Breast epithelium (tissue), 3 donors: Measurements from ENCODE around the gene POMGNT1.
"Not testable (repeated sequence)": the region's sequence is repeated elsewhere in the genome, so short reads cannot be mapped to it uniquely, and the experiment has no call there.

Experiments used
- POLR2A ChIP-seq: fragments of 450-650 bp; IDR thresholded peaks from one replicate; pipeline ENCODE4 v1.6.1; 2016; ENCODE audit warnings: antibody characterized with exemption, mild to moderate bottlenecking, moderate library complexity
- TF ChIP-seq, protein P1 (sequence below), 3 donors: fragments of 450-650 bp; IDR thresholded peaks; one replicate each; pipeline ENCODE4 v1.5.1; 2016 to 2017; ENCODE audit warnings: antibody characterized with exemption in 3 of 3, mild to moderate bottlenecking in 3 of 3, moderate library complexity in 3 of 3

DNA sequence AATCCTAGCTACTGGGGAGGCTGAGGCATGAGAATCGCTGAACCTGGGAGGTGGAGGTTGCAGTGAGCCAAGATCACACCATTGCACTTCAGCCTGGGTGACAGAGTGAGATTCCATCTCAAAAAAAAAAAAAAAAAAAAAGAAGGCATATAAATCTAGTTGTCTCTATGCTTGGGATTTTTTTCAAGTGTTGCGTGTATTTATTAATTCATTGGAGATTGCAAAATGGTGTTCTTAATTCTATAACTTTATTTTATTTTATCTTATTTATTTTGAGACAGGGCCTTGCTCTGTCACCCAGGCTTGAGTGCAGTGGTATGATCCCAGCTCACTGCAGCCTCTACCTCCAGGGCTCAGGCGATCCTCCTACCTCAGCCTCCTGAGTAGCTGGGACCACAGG, 33.0 kb upstream of the POMGNT1 start:
- TF ChIP-seq, protein P1, sequence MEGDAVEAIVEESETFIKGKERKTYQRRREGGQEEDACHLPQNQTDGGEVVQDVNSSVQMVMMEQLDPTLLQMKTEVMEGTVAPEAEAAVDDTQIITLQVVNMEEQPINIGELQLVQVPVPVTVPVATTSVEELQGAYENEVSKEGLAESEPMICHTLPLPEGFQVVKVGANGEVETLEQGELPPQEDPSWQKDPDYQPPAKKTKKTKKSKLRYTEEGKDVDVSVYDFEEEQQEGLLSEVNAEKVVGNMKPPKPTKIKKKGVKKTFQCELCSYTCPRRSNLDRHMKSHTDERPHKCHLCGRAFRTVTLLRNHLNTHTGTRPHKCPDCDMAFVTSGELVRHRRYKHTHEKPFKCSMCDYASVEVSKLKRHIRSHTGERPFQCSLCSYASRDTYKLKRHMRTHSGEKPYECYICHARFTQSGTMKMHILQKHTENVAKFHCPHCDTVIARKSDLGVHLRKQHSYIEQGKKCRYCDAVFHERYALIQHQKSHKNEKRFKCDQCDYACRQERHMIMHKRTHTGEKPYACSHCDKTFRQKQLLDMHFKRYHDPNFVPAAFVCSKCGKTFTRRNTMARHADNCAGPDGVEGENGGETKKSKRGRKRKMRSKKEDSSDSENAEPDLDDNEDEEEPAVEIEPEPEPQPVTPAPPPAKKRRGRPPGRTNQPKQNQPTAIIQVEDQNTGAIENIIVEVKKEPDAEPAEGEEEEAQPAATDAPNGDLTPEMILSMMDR (IDR thresholded peaks at IDR 0.05), result not testable (repeated sequence)
- TF ChIP-seq POLR2A, result not testable (repeated sequence)
